GM19193 (cell line): ENCODE data around the gene GALNT15.

ENCODE experiments used
- POLR2A ChIP-seq: IDR thresholded peaks from 4 replicates; pipeline ENCODE4 v1.6.1; 2011; ENCODE audit not compliant: insufficient read depth, insufficient read length; ENCODE audit errors: extremely low read depth

GALNT15 gene

DNA sequence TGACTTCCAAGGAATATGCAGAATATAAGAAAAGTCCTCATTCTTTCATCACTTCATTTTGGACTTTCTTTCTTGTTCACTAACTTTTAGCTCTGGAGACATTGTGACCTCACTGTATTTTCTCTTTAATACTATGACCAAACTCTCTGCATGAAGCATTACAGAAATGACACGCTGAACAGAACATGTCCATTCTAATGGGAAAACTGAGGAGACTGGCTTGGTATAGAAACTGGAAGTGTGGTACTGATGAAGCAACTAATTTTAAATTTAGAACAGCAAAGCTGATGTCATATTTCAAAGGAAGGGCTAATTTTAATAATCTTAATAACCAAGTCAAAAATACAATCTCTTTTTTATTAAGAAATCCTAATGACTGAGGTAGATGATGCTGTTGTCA lies 85.6 kb downstream of the GALNT15 start:
- TF ChIP-seq POLR2A, result no peak

DNA sequence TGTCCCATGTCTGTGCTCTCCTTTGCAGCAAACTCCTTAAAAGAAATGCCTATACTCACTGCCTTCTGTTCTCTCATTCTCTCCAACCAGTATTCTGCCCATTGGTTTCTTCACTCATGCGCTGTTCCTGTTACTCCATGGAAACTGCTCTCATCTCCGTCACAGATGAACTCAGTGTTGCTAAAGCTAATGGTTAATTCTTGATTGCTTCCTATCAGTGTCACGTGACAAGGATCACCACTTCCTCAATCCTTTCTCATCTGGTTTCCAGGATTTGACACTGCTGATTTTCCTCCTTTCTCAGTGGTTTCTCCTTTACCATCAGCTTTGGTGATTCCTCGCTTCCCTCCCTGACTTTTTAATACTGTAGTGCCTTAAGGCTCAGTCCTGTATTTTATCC lies 87.7 kb downstream of the GALNT15 start:
- TF ChIP-seq POLR2A, result no peak

DNA sequence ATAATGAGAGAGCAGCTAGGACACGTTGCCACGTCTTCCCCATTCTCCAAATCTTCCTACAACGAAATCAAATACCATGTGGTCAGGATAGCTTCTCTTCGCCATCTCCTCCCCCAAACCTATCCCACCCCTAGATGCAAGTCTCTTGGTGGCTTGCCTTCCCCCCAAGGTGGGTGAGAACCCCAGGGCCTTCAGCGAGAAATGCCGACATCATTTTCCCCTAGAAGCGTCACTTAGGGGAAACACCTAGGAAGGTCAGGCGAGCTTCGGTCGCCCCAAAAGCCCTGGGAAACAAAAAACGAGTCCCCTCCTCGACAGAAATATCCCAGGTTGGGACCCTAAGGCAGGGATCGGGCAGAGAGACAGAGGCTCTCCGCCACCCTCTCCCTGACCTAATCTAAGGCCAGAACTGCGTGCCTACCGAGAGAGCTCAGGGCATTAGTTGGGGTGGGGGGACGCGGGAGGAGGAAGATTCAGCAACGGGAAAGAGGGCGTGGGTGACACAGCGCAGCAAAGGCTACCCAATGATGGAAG lies 89.8 kb downstream of the GALNT15 start:
- TF ChIP-seq POLR2A, result peak; percentile 10

DNA sequence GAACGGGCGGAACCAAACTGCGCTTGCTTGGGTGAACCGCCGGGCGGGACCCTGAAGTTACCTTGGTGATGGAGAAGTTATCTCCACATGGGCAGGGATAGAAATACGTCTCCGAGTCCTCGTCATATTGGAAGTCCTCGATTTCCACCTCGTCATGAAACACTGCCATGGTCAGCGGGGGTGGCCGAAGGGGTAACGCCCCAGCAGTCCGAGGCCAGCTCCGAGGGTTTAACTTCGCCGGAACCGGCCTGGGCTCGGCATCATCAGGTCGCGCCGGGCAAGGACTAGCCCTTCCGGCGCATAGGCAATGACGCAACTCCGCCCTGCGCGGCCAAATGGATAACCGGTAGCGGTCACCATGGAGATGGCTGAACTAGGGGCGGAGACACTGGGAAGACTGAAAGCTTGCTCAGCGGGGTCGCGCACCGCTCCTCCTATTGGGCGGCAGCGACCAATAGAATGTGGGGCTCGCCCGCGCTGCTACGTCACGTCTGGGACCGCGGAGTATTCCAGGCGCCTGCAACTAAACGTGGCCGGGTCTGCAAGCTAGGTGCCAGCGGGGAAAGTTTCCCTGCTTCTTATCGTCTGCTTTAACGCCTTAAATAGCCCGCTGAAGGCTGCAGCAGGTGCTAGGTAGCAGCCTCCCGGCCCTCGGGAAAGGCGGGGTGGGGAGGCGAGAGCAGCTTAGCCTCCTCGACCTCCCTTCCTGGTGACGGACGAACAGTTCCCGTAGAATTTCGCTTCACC lies 90.4 kb downstream of the GALNT15 start, which contains the start of the genes DPH3 and OXNAD1:
TSS of gene DPH3 (minus strand) at position 236 of the 747 bp plus-strand sequence. CDS start at position 169, 67 bp downstream.
TSS of gene OXNAD1 (plus strand) at position 505 of the 747 bp plus-strand sequence. CDS start 5,741 bp downstream, outside the sequence.
- TF ChIP-seq POLR2A, result peak; percentile 76

DNA sequence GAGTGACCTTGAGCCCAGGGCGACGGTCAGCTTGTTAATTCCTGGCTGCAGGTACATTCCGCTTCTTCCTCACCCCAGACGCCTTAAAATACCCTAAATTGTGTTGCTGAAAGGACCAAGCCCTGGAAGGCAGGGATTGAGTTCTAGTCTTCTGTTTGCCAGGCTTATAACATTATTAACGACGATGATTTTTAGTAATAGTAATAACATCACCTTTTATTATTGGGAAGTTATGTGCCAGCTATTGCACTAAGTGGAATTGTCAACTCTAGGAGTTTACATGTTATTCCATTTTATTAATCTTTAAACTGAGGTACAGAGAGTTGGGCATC lies 90.9 kb downstream of the GALNT15 start:
- TF ChIP-seq POLR2A, result no peak

DNA sequence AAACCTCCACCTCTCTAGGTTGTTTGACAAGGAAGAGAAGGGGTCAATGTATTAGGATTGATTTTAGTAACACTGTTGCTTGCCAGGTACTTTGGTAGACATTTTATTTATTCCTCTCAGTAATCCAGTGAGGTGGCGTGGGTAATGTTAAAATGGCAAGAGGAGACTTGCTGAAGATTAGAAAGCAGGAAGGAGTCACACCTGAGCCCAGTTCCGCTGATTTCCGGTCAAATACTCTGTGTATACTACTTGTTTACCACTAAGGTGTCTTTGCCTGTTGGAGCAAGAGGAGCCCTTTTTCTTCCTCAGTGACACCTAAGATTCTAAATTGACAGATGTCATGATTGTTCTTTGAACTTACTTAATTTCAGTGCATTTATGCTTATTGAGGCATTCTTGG lies 92.2 kb downstream of the GALNT15 start:
- TF ChIP-seq POLR2A, result no peak

DNA sequence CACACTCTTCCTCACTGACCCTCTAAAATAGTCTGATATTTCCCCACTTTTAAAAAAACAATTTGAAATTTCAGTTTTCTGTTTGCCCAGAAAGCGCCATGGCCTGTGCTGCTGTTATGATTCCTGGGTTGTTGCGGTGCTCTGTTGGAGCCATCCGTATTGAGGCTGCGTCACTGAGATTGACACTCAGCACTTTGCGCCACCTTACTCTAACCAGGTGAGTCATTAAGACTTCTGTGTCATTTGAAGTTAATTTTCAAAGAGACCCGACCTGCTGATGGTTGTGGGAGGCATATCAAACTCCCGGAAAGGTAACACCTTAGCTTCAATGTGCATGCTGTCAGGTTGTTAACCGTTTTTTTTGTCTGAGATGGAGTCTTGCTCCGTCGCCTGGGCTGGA lies 96.4 kb downstream of the GALNT15 start:
- TF ChIP-seq POLR2A, result no peak

DNA sequence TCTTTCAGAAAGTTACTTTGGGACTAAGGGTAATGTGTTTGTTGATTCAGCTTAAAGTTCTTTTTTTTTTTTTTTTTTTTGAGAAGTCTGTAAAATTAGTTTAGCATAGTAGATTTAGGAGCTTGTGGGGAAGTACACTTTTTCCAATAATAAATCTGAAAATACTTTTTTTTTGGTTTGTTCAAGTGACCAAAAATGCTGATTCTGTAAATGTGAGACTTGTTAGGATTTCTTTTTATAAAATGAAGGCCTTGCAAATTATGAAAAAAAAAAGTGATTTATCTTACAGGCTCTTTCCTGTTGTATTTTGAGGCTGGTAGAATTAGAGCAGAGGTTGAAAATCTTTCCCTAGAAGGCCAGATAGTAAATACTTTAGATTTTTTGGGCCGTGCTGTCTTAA lies 98.1 kb downstream of the GALNT15 start:
- no peak for TF ChIP-seq POLR2A

DNA sequence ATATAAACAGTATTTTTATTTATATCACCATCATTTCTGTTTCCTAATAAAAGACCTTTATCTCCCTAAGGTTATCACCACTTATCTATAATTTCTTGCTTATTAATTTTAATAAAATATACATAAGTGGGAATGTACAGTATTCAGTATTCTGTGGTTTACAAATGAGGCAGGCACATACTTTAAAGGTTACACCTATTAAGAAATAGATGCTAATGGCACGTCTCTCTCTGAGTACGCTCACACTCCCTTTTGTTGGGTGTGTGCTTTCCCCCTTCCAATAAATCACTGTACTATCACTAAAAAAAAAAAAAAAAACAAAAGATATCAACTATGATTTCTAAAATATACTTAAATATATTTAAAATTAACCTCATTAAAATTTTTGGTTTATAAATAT lies 99.4 kb downstream of the GALNT15 start:
- no peak for TF ChIP-seq POLR2A

DNA sequence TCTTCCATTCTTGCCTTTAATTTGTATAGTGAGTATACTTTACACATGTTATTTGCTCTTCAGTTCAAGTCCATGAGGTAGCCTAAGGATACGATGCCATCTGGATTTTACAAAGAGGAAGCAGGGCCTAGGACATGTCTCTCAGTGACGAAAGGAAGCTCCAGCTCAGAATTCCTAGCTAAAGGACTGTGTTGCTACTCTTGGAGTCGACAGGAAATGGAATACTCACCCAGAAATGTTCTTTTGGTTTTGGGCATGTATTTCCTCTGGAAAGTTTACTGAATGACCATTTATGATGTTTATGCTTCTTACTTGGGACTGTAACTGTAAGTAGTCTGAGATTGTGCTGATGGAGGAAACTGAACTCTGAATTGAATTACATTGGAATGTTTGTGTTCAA lies 103.0 kb downstream of the GALNT15 start:
- no peak for TF ChIP-seq POLR2A

DNA sequence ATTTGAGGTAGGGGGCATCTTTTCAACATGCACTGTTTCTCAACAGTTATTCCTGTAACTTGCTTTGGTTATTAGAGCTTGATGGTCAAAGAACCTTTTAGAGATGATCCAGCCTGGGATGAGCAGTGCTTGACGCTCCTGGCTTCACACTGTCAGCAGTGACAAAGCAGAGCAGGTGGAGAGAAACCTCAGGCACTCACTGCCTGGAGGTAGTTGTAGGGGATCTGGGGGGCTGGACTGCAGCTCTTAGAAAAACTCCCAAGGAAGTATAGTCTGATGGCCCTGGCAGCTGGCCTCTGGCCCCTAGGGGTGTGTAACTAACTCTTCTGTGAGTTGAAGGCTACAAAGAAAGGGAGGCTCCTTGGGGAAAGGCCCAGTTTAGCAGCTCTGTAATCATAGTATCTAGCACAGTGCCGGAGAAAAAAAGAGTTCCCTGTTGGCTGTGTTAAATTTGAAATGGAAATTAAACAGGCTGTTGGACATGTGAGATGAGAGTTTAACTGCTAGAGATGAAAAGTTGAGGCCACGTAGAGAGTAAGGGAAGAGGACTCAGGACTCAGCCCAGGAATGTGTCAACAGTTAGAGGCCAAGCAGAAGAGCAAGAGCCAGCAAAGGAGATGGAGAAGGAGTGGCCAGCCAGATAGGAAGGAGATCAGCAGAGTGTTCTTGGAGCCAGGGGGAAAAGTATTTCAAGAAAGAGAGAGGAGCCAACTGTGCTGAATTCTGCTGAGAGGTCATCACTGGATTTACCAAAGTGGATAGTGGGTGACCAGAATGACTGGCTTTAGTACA lies 104.7 kb downstream of the GALNT15 start:
- no peak for TF ChIP-seq POLR2A

DNA sequence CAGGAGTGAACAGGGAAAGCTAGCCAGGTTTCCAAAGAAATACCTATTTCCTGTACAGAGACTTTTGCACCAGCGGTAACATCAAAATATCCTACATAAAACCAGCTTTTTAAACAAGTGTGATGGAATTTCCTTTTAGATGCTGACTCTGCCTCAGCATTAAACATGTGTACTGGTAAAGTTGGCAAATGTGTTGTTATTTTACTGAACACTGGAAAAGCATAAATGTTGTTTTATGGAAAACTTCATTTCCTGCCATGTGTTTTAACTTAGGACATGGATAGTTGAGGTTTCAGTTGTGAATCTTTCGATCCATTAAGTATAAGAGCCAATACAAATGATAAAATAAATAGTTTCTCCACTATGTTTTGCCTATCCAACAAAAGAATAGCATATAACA lies 106.2 kb downstream of the GALNT15 start:
- TF ChIP-seq POLR2A, result no peak
